GM18507 (cell line): ENCODE measurements around the gene ACOT12.
"Not testable (repeated sequence)": the region's sequence is repeated elsewhere in the genome, so short reads cannot be mapped to it uniquely, and the experiment has no call there.

ENCODE experiments used
- DNase-seq: peaks from one replicate; pipeline ENCODE4 v3.0.0; 2011; ENCODE audit warnings: low read depth; ENCODE audit not compliant: insufficient read length; ENCODE audit errors: extremely low spot score
- FAIRE-seq: peaks from 2 replicates; lab custom pipeline; 2011; peaks lifted over from hg19 to GRCh38; lab: Jason Lieb, UNC

Gene ACOT12

GRCh38 chr5:81303563-81303962 is 90.4 kb downstream of the ACOT12 start:
- FAIRE-seq: no peak
- DNase-seq: no peak

- FAIRE-seq: no peak
- DNase-seq: no peak
Measured at GRCh38 chr5:81302596-81302995, 91.3 kb downstream of the ACOT12 start.

GRCh38 chr5:81301271-81302015 is 92.5 kb downstream of the ACOT12 start, which contains the start of gene ZCCHC9:
TSS of gene ZCCHC9 (plus strand) at chr5:81301587. CDS start at chr5:81304758, 3,171 bp downstream.
- DNase-seq (peak; percentile 84), FAIRE-seq (peak; percentile 99)

- DNase-seq (no peak), FAIRE-seq (no peak)
Measured at GRCh38 chr5:81300921-81301270, 93.0 kb downstream of the ACOT12 start.

- DNase-seq (no peak), FAIRE-seq (no peak)
Measured at GRCh38 chr5:81297531-81297930, 96.4 kb downstream of the ACOT12 start.

- FAIRE-seq, DNase-seq: not testable (repeated sequence)
Measured at GRCh38 chr5:81294021-81294420, 99.9 kb downstream of the ACOT12 start.

- DNase-seq: no peak
Measured at GRCh38 chr5:81292130-81292529, 101.8 kb downstream of the ACOT12 start.

GRCh38 chr5:81290146-81290545 is 103.8 kb downstream of the ACOT12 start:
- DNase-seq (no peak), FAIRE-seq (no peak)

More at GRCh38 chr5:81292130-81292529, 101.8 kb downstream of the ACOT12 start:
- no peak for FAIRE-seq

- FAIRE-seq: peak; percentile 56
Measured at GRCh38 chr5:81288021-81288433, 105.9 kb downstream of the ACOT12 start.

GRCh38 chr5:81286059-81286617 is 107.8 kb downstream of the ACOT12 start:
- no peak for DNase-seq
- FAIRE-seq: no peak

More at GRCh38 chr5:81288021-81288433, 105.9 kb downstream of the ACOT12 start:
- DNase-seq: no peak

- FAIRE-seq: no peak
- DNase-seq: no peak
Measured at GRCh38 chr5:81283976-81284375, 110.0 kb downstream of the ACOT12 start.
